ENCODE results near the gene TTC12.

Gene TTC12

DNA sequence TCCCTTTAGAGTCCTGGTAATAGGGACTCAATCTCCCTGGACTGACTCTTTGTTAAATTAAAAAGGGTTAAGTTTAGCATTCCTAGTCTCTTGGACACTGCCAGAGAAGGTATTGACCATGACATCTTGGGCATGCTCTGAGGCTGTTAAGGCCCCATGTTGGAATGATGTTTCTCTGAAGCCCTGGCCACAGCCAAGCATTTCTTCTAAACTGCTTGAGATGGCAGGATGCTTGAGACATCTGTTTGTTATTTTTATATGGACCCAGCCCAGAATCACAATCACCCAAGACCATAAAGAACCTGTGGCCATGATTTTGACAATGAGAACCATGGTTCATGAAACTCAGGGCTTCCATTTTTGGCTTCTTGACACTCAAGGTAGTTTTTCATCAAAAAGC lies 67.7 kb downstream of the TTC12 start:
- no peaks in the 10 kb centered on the region for H3K9me3 Mint-ChIP-seq
- H3K36me3 Mint-ChIP-seq (ENCODE audit: low read depth) = no peaks in the 10 kb centered on the region
- H3K4me3 Mint-ChIP-seq = no peak overlapping the region
- intact Hi-C loops (cut with micrococcal nuclease) = no loop called here
- peaks cover 9% of the 10 kb centered on the region for H3K27me3 Mint-ChIP-seq
- no peaks in the 10 kb centered on the region for H3K4me1 Mint-ChIP-seq (ENCODE audit: low read depth)
- H3K27ac Mint-ChIP-seq = no peak overlapping the region

GRCh38 chr11:113384551-113384950 lies 70.2 kb downstream of the TTC12 start:
- no peak overlapping the region for H3K4me3 Mint-ChIP-seq
- intact Hi-C loops (cut with micrococcal nuclease) = no loop called here

GRCh38 chr11:113385749-113386148 lies 71.4 kb downstream of the TTC12 start:
- H3K27me3 Mint-ChIP-seq = peaks cover 10% of the 10 kb centered on the region
- no peak overlapping the region for H3K4me3 Mint-ChIP-seq
- no peak overlapping the region for H3K27ac Mint-ChIP-seq
- intact Hi-C loops (cut with micrococcal nuclease) = no loop called here
- H3K4me1 Mint-ChIP-seq (ENCODE audit: low read depth) = no peaks in the 10 kb centered on the region
- H3K36me3 Mint-ChIP-seq (ENCODE audit: low read depth) = no peaks in the 10 kb centered on the region
- H3K9me3 Mint-ChIP-seq = no peaks in the 10 kb centered on the region

More at GRCh38 chr11:113384551-113384950, 70.2 kb downstream of the TTC12 start:
- peaks cover 10% of the 10 kb centered on the region for H3K27me3 Mint-ChIP-seq
- no peaks in the 10 kb centered on the region for H3K36me3 Mint-ChIP-seq (ENCODE audit: low read depth)
- H3K9me3 Mint-ChIP-seq = no peaks in the 10 kb centered on the region
- no peak overlapping the region for H3K27ac Mint-ChIP-seq
- no peaks in the 10 kb centered on the region for H3K4me1 Mint-ChIP-seq (ENCODE audit: low read depth)

- H3K9me3 Mint-ChIP-seq = no peaks in the 10 kb centered on the region
- no peaks in the 10 kb centered on the region for H3K36me3 Mint-ChIP-seq (ENCODE audit: low read depth)
- no peak overlapping the region for H3K4me3 Mint-ChIP-seq
- H3K4me1 Mint-ChIP-seq (ENCODE audit: low read depth) = no peaks in the 10 kb centered on the region
- no peak overlapping the region for H3K27ac Mint-ChIP-seq
- peaks cover 10% of the 10 kb centered on the region for H3K27me3 Mint-ChIP-seq
- intact Hi-C loops (cut with micrococcal nuclease) = no loop called here
Observed at GRCh38 chr11:113386866-113387265, 72.5 kb downstream of the TTC12 start.

DNA sequence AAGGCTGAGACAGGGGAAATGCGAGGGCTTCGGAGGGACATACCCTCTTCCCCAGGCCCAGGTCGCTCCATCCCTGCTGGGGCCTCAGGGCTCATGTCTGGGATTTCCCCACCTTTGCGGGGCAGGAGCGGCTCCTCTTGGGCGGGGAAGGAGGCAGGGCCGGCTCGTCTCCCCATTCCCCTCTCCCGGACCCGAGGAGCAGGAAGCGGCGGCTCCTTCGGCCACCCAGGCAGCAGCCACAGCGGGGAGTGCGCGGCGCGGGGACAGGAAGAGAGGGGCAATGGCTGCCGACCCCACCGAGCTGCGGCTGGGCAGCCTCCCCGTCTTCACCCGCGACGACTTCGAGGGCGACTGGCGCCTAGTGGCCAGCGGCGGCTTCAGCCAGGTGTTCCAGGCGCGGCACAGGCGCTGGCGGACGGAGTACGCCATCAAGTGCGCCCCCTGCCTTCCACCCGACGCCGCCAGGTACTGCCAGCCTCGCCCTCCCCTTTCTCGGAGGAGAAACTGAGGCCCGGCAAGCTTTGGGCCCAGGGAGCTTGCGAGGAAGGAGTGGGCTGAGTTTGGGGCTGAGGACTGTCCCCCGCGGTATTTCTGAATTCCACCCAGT lies 73.3 kb downstream of the TTC12 start, which contains the start of gene ANKK1:
ANKK1 (plus strand) TSS at position 175 of the 607 bp plus-strand sequence; CDS start at position 281, 106 bp downstream.
- Mint-ChIP-seq H3K27me3 (peaks cover 10% of the 10 kb centered on the region), H3K4me1 (ENCODE audit: low read depth) (no peaks in the 10 kb centered on the region), H3K36me3 (ENCODE audit: low read depth) (no peaks in the 10 kb centered on the region), H3K4me3 (no peak within 1 kb of the TSS), H3K9me3 (no peaks in the 10 kb centered on the region), H3K27ac (no peak within 1 kb of the TSS)
- intact Hi-C loops (cut with micrococcal nuclease) = no loop called here

- H3K9me3 Mint-ChIP-seq = no peaks in the 10 kb centered on the region
- peaks cover 10% of the 10 kb centered on the region for H3K27me3 Mint-ChIP-seq
- no peaks in the 10 kb centered on the region for H3K4me1 Mint-ChIP-seq (ENCODE audit: low read depth)
- intact Hi-C loops (cut with micrococcal nuclease) = no loop called here
- H3K4me3 Mint-ChIP-seq = no peak overlapping the region
- no peaks in the 10 kb centered on the region for H3K36me3 Mint-ChIP-seq (ENCODE audit: low read depth)
- H3K27ac Mint-ChIP-seq = no peak overlapping the region
Observed at GRCh38 chr11:113389272-113389671, 74.9 kb downstream of the TTC12 start.

GRCh38 chr11:113392236-113392921 lies 78.0 kb downstream of the TTC12 start:
- no peaks in the 10 kb centered on the region for H3K36me3 Mint-ChIP-seq (ENCODE audit: low read depth)
- no peak overlapping the region for H3K4me3 Mint-ChIP-seq
- no peaks in the 10 kb centered on the region for H3K4me1 Mint-ChIP-seq (ENCODE audit: low read depth)
- intact Hi-C loops (cut with micrococcal nuclease) = no loop called here
- H3K27ac Mint-ChIP-seq = no peak overlapping the region
- no peaks in the 10 kb centered on the region for H3K27me3 Mint-ChIP-seq
- no peaks in the 10 kb centered on the region for H3K9me3 Mint-ChIP-seq

GRCh38 chr11:113393501-113393985 lies 79.2 kb downstream of the TTC12 start:
- Mint-ChIP-seq H3K27me3 (no peaks in the 10 kb centered on the region), H3K4me1 (ENCODE audit: low read depth) (no peaks in the 10 kb centered on the region), H3K4me3 (no peak overlapping the region), H3K9me3 (no peaks in the 10 kb centered on the region), H3K36me3 (ENCODE audit: low read depth) (no peaks in the 10 kb centered on the region), H3K27ac (no peak overlapping the region)
- intact Hi-C loops (cut with micrococcal nuclease) = no loop called here

DNA sequence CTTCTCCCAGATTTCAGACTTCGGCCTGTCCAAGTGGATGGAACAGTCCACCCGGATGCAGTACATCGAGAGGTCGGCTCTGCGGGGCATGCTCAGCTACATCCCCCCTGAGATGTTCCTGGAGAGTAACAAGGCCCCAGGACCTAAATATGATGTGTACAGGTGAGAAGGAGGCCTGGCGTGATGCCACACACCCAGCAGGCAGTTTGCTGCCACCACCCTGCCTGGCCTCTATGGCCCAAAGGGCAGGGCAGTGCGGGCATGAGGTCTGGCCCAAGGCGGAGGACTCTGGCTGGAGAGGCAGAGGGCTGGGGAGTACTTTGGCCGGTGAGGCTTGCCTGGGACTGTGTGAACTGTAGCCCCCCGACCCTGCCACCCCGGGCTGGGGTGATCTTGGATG lies 80.5 kb downstream of the TTC12 start:
- Mint-ChIP-seq H3K9me3 (no peaks in the 10 kb centered on the region), H3K4me1 (ENCODE audit: low read depth) (no peaks in the 10 kb centered on the region), H3K4me3 (no peak overlapping the region), H3K27me3 (no peaks in the 10 kb centered on the region), H3K36me3 (ENCODE audit: low read depth) (no peaks in the 10 kb centered on the region), H3K27ac (no peak overlapping the region)
- intact Hi-C loops (cut with micrococcal nuclease) = no loop called here

GRCh38 chr11:113395782-113396336 lies 81.5 kb downstream of the TTC12 start:
- intact Hi-C loops (cut with micrococcal nuclease) = no loop called here
- Mint-ChIP-seq H3K4me1 (ENCODE audit: low read depth) (no peaks in the 10 kb centered on the region), H3K27me3 (no peaks in the 10 kb centered on the region), H3K4me3 (no peak overlapping the region), H3K36me3 (ENCODE audit: low read depth) (no peaks in the 10 kb centered on the region), H3K9me3 (no peaks in the 10 kb centered on the region), H3K27ac (no peak overlapping the region)

DNA sequence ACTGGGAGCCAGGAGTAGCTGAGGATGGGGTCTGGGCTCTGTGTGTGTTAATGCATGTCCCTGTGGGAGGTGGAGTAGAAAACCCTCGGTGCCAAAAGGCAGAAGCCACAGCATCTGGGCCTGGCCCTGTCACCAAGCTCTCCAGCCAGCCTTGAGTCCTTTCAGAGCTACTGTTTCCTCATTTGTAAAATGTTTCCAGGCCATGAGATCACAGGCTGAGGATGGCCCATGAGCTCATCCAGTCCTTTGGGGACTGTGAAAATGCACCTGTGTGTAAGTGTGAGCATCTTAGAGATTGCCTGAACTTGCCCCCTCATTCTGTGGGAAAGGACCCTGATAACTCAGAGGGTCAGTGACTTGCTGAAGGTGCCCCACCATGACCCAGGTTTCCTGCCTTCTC lies 82.3 kb downstream of the TTC12 start:
- Mint-ChIP-seq H3K36me3 (ENCODE audit: low read depth) (no peaks in the 10 kb centered on the region), H3K27me3 (no peaks in the 10 kb centered on the region), H3K27ac (no peak overlapping the region), H3K4me1 (ENCODE audit: low read depth) (no peaks in the 10 kb centered on the region), H3K4me3 (no peak overlapping the region), H3K9me3 (no peaks in the 10 kb centered on the region)
- intact Hi-C loops (cut with micrococcal nuclease) = no loop called here

DNA sequence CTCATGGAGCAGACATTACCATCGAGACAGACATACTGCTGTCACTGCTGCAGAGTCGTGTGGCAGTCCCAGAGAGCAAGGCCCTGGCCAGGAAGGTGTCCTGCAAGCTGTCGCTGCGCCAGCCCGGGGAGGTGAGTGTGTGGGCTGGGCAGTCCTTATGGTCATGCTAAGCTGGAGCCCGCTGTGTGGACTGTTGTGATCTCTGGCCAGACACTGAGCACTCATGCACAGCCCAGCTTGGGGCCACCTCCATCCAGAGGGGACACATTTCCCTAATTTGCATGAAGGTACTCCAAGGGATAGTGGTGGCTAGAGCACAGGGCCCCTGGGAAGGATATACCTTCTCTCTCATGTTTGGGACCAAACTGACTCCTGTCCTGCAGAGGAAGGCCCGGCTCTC lies 82.8 kb downstream of the TTC12 start:
- Mint-ChIP-seq H3K27ac (no peak overlapping the region), H3K36me3 (ENCODE audit: low read depth) (no peaks in the 10 kb centered on the region), H3K4me3 (no peak overlapping the region), H3K9me3 (no peaks in the 10 kb centered on the region), H3K4me1 (ENCODE audit: low read depth) (no peaks in the 10 kb centered on the region), H3K27me3 (no peaks in the 10 kb centered on the region)
- intact Hi-C loops (cut with micrococcal nuclease) = no loop called here

GRCh38 chr11:113397821-113398220 lies 83.4 kb downstream of the TTC12 start:
- H3K27me3 Mint-ChIP-seq = no peaks in the 10 kb centered on the region
- H3K9me3 Mint-ChIP-seq = no peaks in the 10 kb centered on the region
- intact Hi-C loops (cut with micrococcal nuclease) = no loop called here
- H3K27ac Mint-ChIP-seq = no peak overlapping the region
- no peaks in the 10 kb centered on the region for H3K4me1 Mint-ChIP-seq (ENCODE audit: low read depth)
- no peak overlapping the region for H3K4me3 Mint-ChIP-seq
- no peaks in the 10 kb centered on the region for H3K36me3 Mint-ChIP-seq (ENCODE audit: low read depth)

DNA sequence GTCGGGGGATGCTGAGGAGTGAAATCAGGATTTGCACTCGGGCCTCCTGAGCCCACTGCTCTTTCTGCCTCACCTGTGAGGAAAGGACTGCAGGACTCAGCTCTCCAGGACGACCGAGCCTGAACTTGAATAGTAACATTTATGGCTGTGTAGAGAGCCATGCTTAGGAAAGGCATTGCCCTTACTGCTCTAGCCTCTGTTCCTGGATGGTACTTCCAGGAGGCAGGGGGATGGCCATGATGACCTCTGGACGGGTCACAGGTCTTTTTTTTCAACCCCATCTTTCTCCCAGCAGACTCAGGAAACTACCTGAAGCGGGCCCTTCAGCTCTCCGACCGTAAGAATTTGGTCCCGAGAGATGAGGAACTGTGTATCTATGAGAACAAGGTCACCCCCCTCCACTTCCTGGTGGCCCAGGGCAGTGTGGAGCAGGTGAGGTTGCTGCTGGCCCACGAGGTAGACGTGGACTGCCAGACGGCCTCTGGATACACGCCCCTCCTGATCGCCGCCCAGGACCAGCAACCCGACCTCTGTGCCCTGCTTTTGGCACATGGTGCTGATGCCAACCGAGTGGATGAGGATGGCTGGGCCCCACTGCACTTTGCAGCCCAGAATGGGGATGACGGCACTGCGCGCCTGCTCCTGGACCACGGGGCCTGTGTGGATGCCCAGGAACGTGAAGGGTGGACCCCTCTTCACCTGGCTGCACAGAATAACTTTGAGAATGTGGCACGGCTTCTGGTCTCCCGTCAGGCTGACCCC lies 84.5 kb downstream of the TTC12 start:
- Mint-ChIP-seq H3K36me3 (ENCODE audit: low read depth) (no peaks in the 10 kb centered on the region), H3K9me3 (no peaks in the 10 kb centered on the region)
- intact Hi-C loops (cut with micrococcal nuclease) = no loop called here

More for the DNA sequence above, 84.5 kb downstream of the TTC12 start:
- no peak overlapping the region for H3K27ac Mint-ChIP-seq
- H3K4me3 Mint-ChIP-seq = no peak overlapping the region
- no peaks in the 10 kb centered on the region for H3K27me3 Mint-ChIP-seq
- no peaks in the 10 kb centered on the region for H3K4me1 Mint-ChIP-seq (ENCODE audit: low read depth)

All from dendritic cell treated with granulocyte-macrophage colony-stimulating factor and Interleukin-4, amounts not matched to agents 40 ng/mL and 50 ng/mL, for 4 days (primary cell).